H9 (cell line): Measurements from ENCODE around the gene LPXN. TPM values are rescaled to one million over a fixed set of nuclear protein-coding genes. Genes with fewer than 3 reads are reported as not detected.

Experiments
- DNase-seq: peaks from one replicate; pipeline ENCODE4 v3.0.0-alpha.2; 2017
- H2AFZ ChIP-seq: one replicate; pipeline ENCODE4 v1.6.1; 2013; ENCODE audit warnings: mild to moderate bottlenecking, low read length, control low read depth, moderate library complexity
- H2AK5ac ChIP-seq: 2 replicates; pipeline ENCODE4 v1.6.1; 2013; ENCODE audit warnings: low read length, control low read depth, mixed read lengths; ENCODE audit not compliant: insufficient read length
- H2BK120ac ChIP-seq: one replicate; pipeline ENCODE4 v1.6.1; 2013; ENCODE audit warnings: low read depth, mild to moderate bottlenecking, low read length, control low read depth, inconsistent platforms; ENCODE audit not compliant: poor library complexity, severe bottlenecking
- H2BK12ac ChIP-seq: 2 replicates; pipeline ENCODE4 v1.6.1; 2013; ENCODE audit warnings: low read length, control low read depth, mixed read lengths, low read depth; ENCODE audit not compliant: insufficient read length
- H2BK15ac ChIP-seq: 2 replicates; pipeline ENCODE4 v1.6.1; 2013; ENCODE audit warnings: low read depth, low read length, control low read depth
- H2BK20ac ChIP-seq: one replicate; pipeline ENCODE4 v1.6.1; 2013; ENCODE audit warnings: low read depth, mild to moderate bottlenecking, low read length, control low read depth, inconsistent platforms; ENCODE audit not compliant: poor library complexity, severe bottlenecking
- H2BK5ac ChIP-seq: 2 replicates; pipeline ENCODE4 v1.6.1; 2013; ENCODE audit warnings: low read length, control low read depth, mixed read lengths; ENCODE audit not compliant: insufficient read length
- H3K14ac ChIP-seq: 2 replicates; pipeline ENCODE4 v1.6.1; 2013; ENCODE audit warnings: low read length, control low read depth; ENCODE audit not compliant: insufficient read depth
- H3K18ac ChIP-seq: 2 replicates; pipeline ENCODE4 v1.6.1; 2013; ENCODE audit warnings: low read depth, mild to moderate bottlenecking, mixed read lengths, low read length, control low read depth; ENCODE audit not compliant: insufficient read length
- H3K23ac ChIP-seq: 2 replicates; pipeline ENCODE4 v1.6.1; 2013; ENCODE audit warnings: low read length, control low read depth, mixed read lengths, low read depth; ENCODE audit not compliant: insufficient read length
- H3K23me2 ChIP-seq: 2 replicates; pipeline ENCODE4 v1.6.1; 2013; ENCODE audit warnings: low read depth, mild to moderate bottlenecking, mixed read lengths, low read length, control low read depth; ENCODE audit not compliant: insufficient read length, poor library complexity, severe bottlenecking
- H3K27ac ChIP-seq: 2 replicates; pipeline ENCODE4 v1.5.1; 2013; ENCODE audit warnings: low read length, control low read depth, mixed read lengths, low read depth; ENCODE audit not compliant: insufficient read length
- H3K27me3 ChIP-seq: 2 replicates; pipeline ENCODE4 v1.6.1; 2013; ENCODE audit warnings: low read length, control low read depth, inconsistent platforms; ENCODE audit not compliant: insufficient read depth
- H3K4ac ChIP-seq: 2 replicates; pipeline ENCODE4 v1.6.1; 2013; ENCODE audit warnings: low read depth, mild to moderate bottlenecking, control low read depth, inconsistent platforms, low read length, moderate library complexity
- H3K4me1 ChIP-seq: 2 replicates; pipeline ENCODE4 v1.6.1; 2013; ENCODE audit warnings: low read length, control low read depth, inconsistent platforms; ENCODE audit not compliant: insufficient read depth
- H3K4me2 ChIP-seq: 2 replicates; pipeline ENCODE4 v1.6.1; 2013; ENCODE audit warnings: low read length, control low read depth, mixed read lengths; ENCODE audit not compliant: insufficient read length, insufficient read depth
- H3K56ac ChIP-seq: 2 replicates; pipeline ENCODE4 v1.6.1; 2013; ENCODE audit warnings: low read depth, mild to moderate bottlenecking, mixed read lengths, low read length, control low read depth; ENCODE audit not compliant: insufficient read length
- H3K79me1 ChIP-seq: 2 replicates; pipeline ENCODE4 v1.6.1; 2013; ENCODE audit warnings: low read depth, mild to moderate bottlenecking, moderate library complexity, low read length, control low read depth, inconsistent platforms; ENCODE audit not compliant: insufficient read depth, poor library complexity, severe bottlenecking
- H3K79me2 ChIP-seq: 2 replicates; pipeline ENCODE4 v1.6.1; 2013; ENCODE audit warnings: low read length, control low read depth, inconsistent platforms; ENCODE audit not compliant: insufficient read depth
- H3K9ac ChIP-seq: 2 replicates; pipeline ENCODE4 v1.6.1; 2013; ENCODE audit warnings: low read length, control low read depth, mixed read lengths; ENCODE audit not compliant: insufficient read length; ENCODE audit errors: extremely low read depth
- H3K9me3 ChIP-seq: one replicate; pipeline ENCODE4 v1.6.1; 2013; ENCODE audit warnings: low read depth, low read length, inconsistent platforms; ENCODE audit not compliant: control insufficient read depth
- H3T11ph ChIP-seq: one replicate; pipeline ENCODE4 v1.6.1; 2013; ENCODE audit warnings: mild to moderate bottlenecking, low read length, control low read depth, inconsistent platforms
- H4K20me1 ChIP-seq: one replicate; pipeline ENCODE4 v1.6.1; 2013; ENCODE audit not compliant: control insufficient read depth, insufficient read length, insufficient read depth
- H4K5ac ChIP-seq: 2 replicates; pipeline ENCODE4 v1.6.1; 2013; ENCODE audit warnings: low read depth, mild to moderate bottlenecking, mixed read lengths, low read length, control low read depth; ENCODE audit not compliant: insufficient read length
- H4K8ac ChIP-seq: replicated peaks from 2 replicates; pipeline ENCODE4 v1.6.1; 2013; ENCODE audit warnings: low read length, control low read depth, mixed read lengths, low read depth; ENCODE audit not compliant: insufficient read length
- H4K91ac ChIP-seq: 2 replicates; pipeline ENCODE4 v1.6.1; 2013; ENCODE audit warnings: low read depth, mild to moderate bottlenecking, moderate library complexity, mixed read lengths, low read length, control low read depth; ENCODE audit not compliant: insufficient read length
- H3K27ac Mint-ChIP-seq, 3 experiments: 2 replicates in 2 of 3; 3 replicates in 1 of 3; pipeline ENCODE4 v1.8.0; 2020 to 2021; ENCODE audit warnings: mixed read lengths in 3 of 3, mild to moderate bottlenecking in 1 of 3, moderate library complexity in 1 of 3
- H3K27me3 Mint-ChIP-seq: 2 replicates; pipeline ENCODE4 v1.8.0; 2021; ENCODE audit warnings: low read depth, mild to moderate bottlenecking, moderate library complexity, mixed read lengths
- H3K36me3 Mint-ChIP-seq, 3 experiments: 2 replicates in 2 of 3; 3 replicates in 1 of 3; pipeline ENCODE4 v1.8.0; 2020 to 2021; ENCODE audit warnings: low read depth in 3 of 3, mixed read lengths in 3 of 3; ENCODE audit not compliant: insufficient read depth in 1 of 3
- H3K4me1 Mint-ChIP-seq, 2 experiments: 2 replicates each; pipeline ENCODE4 v1.8.0; 2020; ENCODE audit warnings: mixed read lengths in 2 of 2
- H3K4me3 Mint-ChIP-seq, 2 experiments: 2 replicates in 1 of 2; 3 replicates in 1 of 2; pipeline ENCODE4 v1.8.0; 2020 to 2021; ENCODE audit warnings: mild to moderate bottlenecking in 2 of 2, mixed read lengths in 2 of 2, moderate library complexity in 1 of 2
- H3K9me3 Mint-ChIP-seq, 2 experiments: 2 replicates in 1 of 2; 3 replicates in 1 of 2; pipeline ENCODE4 v1.8.0; 2020; ENCODE audit warnings: mild to moderate bottlenecking in 2 of 2, mixed read lengths in 2 of 2, moderate library complexity in 1 of 2
- WGBS: extraction: QIAGEN DNeasy Blood & Tissue Kit; methylation state at CpG from one replicate; pipeline ENCODE4 v1.1.7; 2013; ENCODE audit warnings: missing lambda C conversion rate, low lambda C conversion rate, mixed read lengths; ENCODE audit not compliant: insufficient read length; ENCODE audit errors: extremely low coverage; 5-methylcytosine and 5-hydroxymethylcytosine counted together
- total RNA-seq: library from RNA; stranded (reverse); gene quantifications from 2 replicates; pipeline ENCODE4 v1.2.1, GENCODE V29; 2021
- TF ChIP-seq, protein P1 (sequence below): fragments of 200-600 bp; sonication (generic); conservative IDR thresholded peaks from 3 replicates; pipeline ENCODE4 v1.8.0; 2021; ENCODE audit warnings: antibody characterized with exemption, mild to moderate bottlenecking

The LPXN gene
- total RNA-seq, 1 experiment from 2014 or later, result 1.4 TPM

DNA sequence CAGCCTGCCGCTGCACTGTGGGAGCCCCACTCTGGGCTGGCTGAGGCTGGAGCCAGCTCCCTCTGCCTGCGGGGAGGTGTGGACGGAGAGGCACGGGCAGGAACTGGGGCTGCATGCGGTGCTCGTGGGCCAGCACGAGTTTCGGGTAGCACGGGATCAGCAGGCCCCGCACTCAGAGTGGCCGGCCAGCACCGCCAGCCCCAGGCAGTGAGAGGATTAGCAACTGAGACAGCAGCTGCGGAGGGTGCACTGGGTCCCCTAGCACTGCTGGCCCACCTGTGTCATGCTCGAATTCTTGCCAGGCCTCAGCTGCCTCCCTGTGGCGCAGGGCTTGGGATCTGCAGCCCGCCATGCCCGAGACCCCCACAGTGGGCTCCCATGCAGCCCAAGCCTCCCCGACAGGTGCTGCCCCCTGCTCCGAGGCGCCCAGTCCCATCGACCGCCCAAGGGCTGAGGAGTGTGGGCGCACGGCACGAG lies 43.8 kb downstream of the LPXN start:
- Histone ChIP-seq H3K27me3 (no peaks in the 10 kb centered on the region), H3K4ac (no peak overlapping the region), H3K79me2 (no peaks in the 10 kb centered on the region), H3K56ac (no peak overlapping the region), H2AK5ac (no peak overlapping the region), H4K5ac (no peak overlapping the region), H3K27ac (no peak overlapping the region), H3K23ac (no peak overlapping the region), H3K18ac (no peak overlapping the region), H2BK120ac (no peak overlapping the region), H3K79me1 (no peaks in the 10 kb centered on the region), H3K9ac (no peak overlapping the region), H3K4me2 (no peak overlapping the region), H2AFZ (no peak overlapping the region), H2BK5ac (no peak overlapping the region), H3T11ph (no peak overlapping the region), H3K9me3 (no peaks in the 10 kb centered on the region), H3K14ac (no peak overlapping the region; the same call in 1 of the 2 replicates), H2BK15ac (no peak overlapping the region), H3K4me1 (no peaks in the 10 kb centered on the region), H4K8ac (no peak overlapping the region), H3K23me2 (no peaks in the 10 kb centered on the region), H2BK12ac (no peak overlapping the region), H4K20me1 (no peaks in the 10 kb centered on the region), H2BK20ac (no peak overlapping the region), H4K91ac (no peak overlapping the region)
- Mint-ChIP-seq H3K4me1 (no peaks in the 10 kb centered on the region), H3K9me3 (peaks cover 11 to 19% of the 10 kb centered on the region in 2 experiments), H3K36me3 (peaks cover 11 to 19% (median 18%) of the 10 kb centered on the region in 3 experiments), H3K27me3 (no peaks in the 10 kb centered on the region), H3K4me3 (no peak overlapping the region), H3K27ac (no peak overlapping the region)
- DNase-seq, result no peak
- no CpG with 5 or more reads among the region's 25 CpGs for WGBS
- TF ChIP-seq, protein P1, sequence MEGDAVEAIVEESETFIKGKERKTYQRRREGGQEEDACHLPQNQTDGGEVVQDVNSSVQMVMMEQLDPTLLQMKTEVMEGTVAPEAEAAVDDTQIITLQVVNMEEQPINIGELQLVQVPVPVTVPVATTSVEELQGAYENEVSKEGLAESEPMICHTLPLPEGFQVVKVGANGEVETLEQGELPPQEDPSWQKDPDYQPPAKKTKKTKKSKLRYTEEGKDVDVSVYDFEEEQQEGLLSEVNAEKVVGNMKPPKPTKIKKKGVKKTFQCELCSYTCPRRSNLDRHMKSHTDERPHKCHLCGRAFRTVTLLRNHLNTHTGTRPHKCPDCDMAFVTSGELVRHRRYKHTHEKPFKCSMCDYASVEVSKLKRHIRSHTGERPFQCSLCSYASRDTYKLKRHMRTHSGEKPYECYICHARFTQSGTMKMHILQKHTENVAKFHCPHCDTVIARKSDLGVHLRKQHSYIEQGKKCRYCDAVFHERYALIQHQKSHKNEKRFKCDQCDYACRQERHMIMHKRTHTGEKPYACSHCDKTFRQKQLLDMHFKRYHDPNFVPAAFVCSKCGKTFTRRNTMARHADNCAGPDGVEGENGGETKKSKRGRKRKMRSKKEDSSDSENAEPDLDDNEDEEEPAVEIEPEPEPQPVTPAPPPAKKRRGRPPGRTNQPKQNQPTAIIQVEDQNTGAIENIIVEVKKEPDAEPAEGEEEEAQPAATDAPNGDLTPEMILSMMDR, result no peak
